ENCODE results near the gene IER2.

GRCh38 chr19:13137290-13137794 lies 12.9 kb upstream of the IER2 start:
- no peak for TF ChIP-seq CTCF (IDR thresholded peaks at IDR 0.05 in 2 of 3, conservative IDR thresholded peaks at IDR 0.05 in 1 of 3; ENCODE audit: borderline replicate concordance in 1 of 3, insufficient read depth in 1 of 3, low read depth in 2 of 3, low read length in 2 of 3)
- no peak for TF ChIP-seq EGR1 (IDR thresholded peaks at IDR 0.05; ENCODE audit: low read depth)
- no peak for TF ChIP-seq ZBTB33 (IDR thresholded peaks at IDR 0.05; ENCODE audit: extremely low read depth, insufficient replicate concordance, low read length)
- no peak for TF ChIP-seq TCF7L2 (IDR thresholded peaks at IDR 0.05; ENCODE audit: borderline replicate concordance, extremely low read depth, insufficient read depth, insufficient read length)
- no peak for TF ChIP-seq POLR2A (IDR thresholded peaks at IDR 0.05; ENCODE audit: borderline replicate concordance, extremely low read depth, insufficient read depth, insufficient read length)
- TF ChIP-seq EZH2 (IDR thresholded peaks at IDR 0.05): no peak
- no peak for TF ChIP-seq ELF1 (IDR thresholded peaks at IDR 0.05; ENCODE audit: borderline replicate concordance, low read depth)
- no peak for TF ChIP-seq REST (IDR thresholded peaks at IDR 0.05; ENCODE audit: low read depth)
- TF ChIP-seq RAD21 (IDR thresholded peaks at IDR 0.05; ENCODE audit: low read depth): no peak
- TF ChIP-seq YY1 (IDR thresholded peaks at IDR 0.05; ENCODE audit: extremely low read depth, insufficient replicate concordance, low read depth, low read length): no peak

Data from HCT116 (cell line).